Brain pericyte (primary cell): ENCODE data around the gene HSPA1A.
"Not testable (repeated sequence)": the region's sequence is repeated elsewhere in the genome, so short reads cannot be mapped to it uniquely, and the experiment has no call there.

Source experiments
- DNase-seq: peaks from one replicate; pipeline ENCODE4 v3.0.0-alpha.2; 2012; ENCODE audit warnings: low read depth, low spot score

Gene HSPA1A

DNA sequence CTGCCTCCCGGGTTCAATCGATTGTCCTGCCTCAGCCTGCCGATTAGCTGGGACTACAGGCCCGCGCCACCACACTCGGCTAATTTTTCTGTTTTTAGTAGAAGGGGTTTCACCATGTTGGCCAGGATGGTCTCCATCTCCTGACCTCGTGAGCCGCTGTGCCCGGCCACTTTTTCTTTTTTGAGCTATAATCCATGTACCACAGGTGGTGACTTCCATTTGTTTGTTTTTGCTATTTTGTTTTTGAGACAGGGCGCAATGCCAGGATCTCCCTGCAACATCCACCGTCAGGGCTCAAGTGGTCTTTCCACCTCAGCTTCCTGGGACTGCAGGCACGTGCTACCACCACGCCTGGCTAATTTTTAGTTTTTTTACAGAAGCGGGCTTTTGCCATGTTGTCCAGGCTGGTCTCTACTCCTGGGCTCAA lies 20.7 kb downstream of the HSPA1A start:
- DNase-seq = no peak

DNA sequence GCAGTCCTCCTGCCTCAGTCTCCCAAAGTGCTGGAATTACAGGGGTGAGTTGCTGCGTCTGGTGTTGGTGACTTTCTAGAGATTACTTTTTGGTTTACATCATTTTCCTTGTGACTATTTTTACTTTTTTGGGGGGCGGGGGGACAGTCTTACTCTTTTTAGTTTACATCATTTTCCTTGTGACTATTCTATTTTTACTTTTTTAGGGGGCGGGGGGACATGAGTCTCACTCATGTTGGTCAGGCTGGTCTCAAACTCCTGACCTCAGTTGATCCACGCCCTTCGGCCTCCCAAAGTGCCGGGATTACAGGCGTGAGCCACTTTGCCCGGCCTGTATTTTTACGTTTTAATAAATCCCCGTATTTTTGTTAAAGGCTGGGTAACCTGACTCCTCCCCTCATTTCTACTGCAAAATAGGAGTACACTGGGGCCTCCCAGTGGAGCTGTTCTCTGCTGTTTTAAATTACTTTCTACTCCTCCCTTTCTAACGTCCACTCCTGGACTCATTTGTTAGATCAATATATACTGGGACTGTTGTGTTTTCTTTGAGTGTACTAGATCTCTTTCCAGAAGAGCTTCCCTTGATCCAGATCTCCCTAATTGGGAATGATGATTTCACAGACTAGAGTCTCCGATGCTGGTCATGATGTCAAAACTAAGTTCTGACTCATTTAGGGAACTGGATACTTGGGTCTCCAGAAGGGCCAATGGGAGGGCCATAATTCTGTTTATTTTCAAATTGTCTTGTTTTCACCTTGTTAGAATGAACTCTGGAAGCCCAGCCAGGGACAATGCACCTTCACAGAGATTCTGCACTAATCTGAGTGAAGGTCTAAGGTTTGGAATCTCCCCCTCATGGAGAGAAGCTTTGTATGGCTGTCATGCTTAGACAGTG lies 21.4 kb downstream of the HSPA1A start:
- no peak for DNase-seq

DNA sequence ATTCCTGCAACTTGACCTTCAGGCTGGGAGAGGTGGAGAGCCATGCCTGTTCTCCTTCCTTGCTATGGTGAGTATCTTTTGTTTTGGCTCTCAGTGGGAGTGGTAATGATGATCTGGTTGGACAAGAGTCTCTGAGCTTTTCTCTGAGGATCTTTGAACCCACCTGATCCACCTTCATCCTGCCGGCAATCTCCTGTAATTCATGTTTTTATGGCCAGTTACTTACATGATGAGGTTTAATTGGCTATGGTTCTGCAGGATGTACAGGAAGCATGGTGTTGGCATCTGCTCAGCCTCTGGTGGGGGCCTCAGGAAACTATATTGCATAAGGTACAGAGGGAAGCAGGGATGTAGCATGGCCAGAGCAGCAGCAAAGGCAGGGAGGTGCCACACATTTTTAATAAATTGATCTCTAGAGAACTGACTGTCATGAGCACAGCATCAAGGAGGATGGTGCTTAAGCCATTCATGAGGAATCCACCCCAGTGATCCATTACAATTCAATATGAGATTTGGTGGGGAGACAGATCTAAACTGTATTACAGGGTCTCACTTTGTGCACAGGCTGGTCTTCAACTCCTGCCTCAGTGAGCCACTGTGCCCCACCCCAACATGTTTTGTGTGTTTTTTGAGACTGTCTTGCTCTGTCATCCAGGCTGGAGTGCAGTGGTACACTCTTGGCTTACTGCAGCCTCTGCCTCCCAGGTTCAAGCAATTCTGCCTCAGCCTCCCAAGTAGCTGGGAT lies 22.2 kb downstream of the HSPA1A start:
- DNase-seq = no peak

DNA sequence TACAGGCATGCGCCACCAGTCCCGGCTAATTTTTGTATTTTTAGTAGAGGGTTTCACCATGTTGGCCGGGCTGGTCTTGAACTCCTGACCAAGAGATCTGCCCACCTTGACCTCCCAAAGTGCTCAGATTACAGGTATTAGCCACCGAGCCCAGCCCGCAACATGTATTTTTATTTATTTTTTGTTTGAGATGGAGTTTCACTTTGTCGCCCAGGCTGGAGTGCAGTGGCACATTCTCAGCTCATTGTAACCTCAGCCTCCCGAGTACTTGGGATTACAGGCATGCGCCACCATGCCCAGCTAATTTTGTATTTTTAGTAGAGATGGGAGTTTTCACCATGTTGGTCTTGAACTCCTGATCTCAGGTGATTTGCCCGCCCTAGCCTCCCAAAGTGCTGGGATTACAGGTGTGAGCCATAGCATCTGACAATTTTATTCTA lies 22.8 kb downstream of the HSPA1A start:
- DNase-seq = not testable (repeated sequence)

DNA sequence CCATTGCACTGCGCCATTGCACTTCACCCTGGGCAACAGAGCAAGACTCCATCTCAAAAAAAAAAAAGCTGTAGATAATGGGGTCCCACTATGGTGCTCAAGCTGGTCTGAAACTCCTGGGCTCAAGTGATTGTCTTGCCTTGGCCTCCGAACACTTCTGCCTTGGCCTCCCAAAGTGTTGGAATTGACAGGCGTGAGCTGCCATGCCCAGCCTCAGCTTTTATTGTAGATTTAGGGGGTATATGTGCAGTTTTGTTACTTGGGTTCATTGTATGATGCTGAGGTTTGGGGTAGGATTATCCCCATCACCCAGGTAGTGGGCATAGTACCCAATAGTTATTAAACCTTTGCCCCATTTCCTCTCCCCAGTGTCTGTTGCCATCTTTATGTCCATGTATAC lies 23.6 kb downstream of the HSPA1A start:
- no peak for DNase-seq

DNA sequence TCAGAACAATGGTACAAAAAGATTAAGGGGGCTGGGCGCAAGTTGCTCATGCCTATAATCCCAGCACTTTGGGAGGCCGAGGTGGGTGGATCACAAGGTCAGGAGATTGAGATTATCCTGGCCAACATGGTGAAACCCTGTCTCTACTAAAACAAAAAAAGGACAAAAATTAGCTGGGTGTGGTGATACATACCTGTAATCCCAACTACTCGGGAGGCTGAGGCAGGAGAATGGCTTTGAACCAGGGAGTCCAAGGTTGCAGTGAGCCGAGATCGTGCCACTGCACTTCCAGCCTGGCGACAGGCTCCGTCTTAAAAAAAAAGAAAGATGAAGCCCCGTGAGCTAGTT lies 24.4 kb downstream of the HSPA1A start:
- DNase-seq = not testable (repeated sequence)

DNA sequence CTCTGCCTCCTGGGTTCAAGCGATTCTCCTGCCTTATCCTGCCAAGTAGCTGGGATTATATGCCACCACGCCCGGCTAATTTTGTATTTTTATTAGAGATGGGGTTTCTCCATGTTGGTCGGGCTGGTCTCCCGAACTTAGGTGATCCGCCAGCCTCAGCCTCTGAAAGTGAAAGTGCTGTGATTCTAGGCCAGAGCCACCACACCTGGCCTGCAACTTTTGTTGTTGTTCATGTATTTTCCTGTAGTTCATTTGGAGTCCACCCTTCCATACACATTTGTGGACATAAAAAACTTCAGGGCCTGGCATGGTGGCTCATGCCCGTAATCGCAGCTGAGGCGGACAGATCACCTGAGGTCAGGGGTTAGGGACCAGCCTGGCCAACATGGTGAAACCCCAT lies 26.7 kb downstream of the HSPA1A start:
- no peak for DNase-seq

DNA sequence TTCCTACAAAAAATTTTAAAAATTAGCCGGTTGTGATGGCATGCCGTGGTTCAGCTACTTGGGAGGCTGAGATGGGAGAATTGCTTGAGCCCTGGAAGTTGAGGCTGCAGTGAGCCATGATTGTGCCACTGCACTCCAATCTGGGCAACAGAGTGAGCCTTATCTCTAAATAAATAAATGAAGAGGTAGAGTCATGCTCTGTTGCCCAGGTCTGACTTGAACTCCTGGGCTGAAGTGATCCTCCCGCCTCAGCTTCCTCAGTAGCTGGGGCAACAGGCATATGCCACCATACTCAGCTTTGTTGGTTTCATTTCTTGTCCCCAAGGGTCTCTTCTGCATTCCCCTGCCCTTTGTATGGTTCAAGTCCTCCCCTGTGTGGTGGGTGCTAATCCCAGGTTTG lies 29.2 kb downstream of the HSPA1A start:
- DNase-seq = no peak

DNA sequence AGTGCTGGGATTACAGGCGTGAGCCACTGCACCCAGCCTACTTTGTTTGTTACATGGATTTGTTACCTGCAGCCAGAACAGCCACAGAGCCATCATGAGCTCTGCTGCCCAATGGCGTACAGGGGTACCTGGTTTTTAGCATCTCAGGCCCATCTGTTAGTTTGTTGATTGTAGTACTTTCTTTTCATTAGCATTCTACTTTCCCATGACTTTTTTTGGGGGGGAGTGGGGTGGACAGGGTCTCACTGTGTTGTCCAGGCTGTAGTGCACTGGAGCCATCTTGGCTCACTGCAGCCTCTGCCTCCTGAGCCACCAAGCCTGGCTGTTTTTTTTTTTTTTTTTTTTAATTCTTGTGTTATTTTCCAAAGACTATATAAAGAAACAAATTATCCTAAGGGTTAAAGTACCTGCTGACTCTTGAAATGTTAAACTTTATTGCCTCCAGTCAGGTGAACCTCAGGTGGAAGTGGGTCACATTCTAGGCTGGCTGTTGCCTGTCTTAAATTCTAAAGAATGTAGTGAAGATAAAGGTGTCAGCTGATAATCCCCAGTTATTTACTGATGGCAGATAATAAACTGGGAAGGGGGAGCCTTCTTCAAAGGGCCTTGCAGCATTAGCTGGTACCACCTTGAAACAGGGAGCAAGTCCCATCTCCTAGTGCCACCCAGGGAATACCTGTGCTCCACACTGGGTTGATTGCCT lies 32.1 kb downstream of the HSPA1A start:
- DNase-seq = no peak

DNA sequence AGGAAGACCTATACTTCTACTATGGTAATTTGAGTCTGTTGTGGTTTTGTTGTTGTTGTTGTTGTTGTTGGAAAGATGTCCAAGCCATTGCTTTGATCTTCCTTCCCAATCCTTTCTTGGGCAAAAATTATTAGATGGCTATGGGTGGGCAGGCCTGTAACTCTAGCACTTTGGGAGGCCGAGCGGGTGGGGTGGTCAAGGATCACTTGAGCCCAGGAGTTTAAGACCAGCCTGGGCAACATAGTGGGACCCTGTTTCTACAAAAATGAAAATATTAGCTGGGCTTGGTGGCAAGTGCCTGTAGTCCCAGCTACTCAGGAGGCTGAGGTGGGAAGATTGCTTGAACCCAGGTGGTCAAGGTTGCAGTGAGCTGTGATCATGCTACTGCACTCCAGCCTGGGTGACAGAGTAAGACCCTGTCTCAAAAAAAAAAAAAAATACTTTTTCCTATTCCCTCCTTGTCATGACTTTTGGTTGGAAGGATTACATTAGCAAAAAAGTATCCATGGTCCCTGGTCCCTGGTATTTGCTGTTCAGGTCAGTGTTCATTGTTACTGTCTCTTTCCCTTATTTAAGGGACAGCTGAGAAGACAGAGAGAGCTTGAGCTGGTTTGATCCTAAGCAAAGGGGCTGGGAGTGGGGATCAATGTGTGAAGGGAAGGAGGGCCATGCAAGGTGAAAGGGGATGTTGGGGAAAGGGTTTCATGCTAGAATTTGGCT lies 35.6 kb downstream of the HSPA1A start:
- DNase-seq = no peak

DNA sequence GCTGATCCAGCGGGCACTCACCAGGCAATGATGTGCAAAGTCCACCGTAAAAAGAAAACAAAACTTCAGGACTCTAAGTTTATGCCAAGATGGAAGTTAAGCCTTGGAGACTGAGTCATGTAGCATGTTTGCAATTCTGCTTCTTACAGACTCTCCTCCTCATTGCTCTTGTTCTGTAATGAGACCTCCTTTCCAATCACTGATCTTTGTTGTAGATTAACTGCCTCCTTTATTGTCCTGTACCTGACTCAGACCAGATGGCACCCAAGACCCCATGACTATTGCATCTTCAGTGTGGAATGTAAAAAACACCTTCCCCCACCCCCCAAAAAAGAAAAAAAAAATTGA lies 36.1 kb downstream of the HSPA1A start:
- no peak for DNase-seq

DNA sequence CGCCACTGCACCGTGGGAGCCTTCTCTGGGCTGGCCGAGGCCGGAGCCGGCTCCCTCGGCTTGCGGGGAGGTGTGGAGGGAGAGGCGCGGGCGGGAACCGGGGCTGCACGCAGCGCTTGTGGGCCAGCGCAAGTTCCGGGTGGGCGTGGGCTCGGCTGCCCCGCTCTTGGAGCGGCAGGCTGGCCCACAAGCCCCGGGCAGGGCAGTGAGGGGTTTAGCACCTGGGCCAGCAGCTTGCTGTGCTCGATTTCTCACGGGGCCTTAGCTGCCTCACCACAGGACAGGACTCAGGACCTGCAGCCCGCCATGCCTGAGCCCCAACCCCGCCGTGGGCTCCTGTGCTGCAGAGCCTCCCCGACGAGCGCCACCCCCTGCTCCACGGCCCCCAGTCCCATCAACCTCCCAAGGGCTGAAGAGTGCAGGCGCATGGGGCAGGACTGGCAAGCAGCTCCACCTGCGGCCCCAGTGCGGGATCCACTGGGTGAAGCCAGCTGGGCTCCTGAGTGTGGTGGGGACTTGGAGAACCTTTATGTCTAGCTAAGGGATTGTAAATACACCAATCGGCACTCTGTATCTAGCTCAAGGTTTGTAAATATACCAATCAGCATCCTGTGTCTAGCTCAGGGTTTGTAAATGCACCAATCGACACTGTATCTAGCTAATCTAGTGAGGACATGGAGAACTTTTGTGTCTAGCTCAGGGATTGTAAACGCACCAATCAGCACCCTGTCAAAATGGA lies 36.8 kb downstream of the HSPA1A start:
- not testable (repeated sequence) for DNase-seq

DNA sequence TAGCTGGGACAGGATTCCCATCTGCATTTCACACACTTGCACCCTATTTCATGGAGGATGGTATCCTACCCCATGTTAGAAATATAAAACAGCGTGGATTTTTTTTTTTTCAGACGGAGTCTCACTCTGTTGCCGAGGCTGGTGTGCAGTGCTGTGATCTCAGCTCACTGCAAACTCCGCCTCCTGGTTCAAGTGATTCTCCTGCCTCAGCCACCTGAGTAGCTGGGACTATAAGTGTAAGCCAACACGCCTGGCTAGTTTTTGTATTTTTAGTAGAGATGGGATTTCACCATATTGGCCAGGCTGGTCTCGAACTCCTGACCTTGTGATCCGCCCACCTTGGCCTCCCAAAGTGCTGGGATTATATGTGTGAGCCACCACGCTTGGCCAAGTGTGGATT lies 42.4 kb downstream of the HSPA1A start:
- DNase-seq = not testable (repeated sequence)

DNA sequence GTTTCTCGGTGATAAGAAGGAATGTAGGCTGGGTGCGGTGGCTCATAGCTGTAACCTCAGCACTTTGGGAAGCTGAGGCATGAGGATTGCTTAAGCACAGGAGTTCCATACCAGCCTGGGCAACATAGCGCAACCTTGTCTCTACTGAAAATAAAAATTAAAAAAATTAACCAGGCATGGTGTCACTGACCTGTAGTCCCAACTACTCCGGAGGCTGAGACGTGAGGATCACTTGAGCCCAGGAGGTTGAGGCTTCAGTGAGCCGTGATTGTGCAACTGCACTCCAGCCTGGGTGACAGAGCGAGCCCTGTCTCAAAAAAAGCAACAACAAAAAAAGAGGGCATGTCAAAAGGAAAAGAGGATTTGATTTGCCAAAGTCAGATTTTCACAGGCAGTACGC lies 43.4 kb downstream of the HSPA1A start:
- no peak for DNase-seq

DNA sequence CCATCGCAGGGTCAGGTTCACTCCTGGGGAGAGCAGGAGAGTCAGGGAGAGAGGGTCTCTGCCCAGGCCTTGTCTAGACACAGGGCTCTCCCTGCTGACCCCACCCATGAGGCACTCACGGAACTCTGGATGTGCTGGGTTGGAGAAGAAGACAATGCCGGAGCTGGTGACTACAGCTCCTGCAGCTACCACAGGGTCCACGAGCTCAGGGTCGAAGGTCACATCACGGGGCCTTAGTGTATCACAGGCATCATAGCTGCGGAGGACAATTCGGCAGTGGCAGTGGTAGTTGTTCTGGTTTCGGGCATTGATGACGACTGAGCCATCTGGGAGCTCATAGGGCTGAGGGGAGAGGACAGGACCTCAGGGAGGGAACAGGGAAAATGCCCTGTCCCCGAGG lies 44.6 kb downstream of the HSPA1A start:
- no peak for DNase-seq

DNA sequence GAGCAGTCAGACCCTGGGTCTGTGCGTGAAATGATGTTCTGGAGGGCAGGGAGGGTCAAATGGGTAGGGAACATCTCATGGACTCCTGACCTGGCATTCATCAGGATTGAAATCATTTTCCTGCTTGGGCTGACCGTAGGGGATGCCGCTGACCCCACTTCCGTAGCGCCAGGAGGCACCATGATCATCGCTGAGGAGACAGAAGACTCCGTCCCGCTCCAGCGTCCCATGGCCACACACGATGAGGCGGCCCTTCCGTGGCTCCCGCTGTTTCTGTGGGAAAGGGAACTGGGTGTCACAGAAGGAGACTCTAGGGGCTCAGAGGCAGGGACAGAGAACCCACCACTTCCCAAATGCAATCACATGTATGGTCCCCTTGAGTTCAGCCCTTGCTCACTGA lies 45.0 kb downstream of the HSPA1A start:
- DNase-seq = no peak

DNA sequence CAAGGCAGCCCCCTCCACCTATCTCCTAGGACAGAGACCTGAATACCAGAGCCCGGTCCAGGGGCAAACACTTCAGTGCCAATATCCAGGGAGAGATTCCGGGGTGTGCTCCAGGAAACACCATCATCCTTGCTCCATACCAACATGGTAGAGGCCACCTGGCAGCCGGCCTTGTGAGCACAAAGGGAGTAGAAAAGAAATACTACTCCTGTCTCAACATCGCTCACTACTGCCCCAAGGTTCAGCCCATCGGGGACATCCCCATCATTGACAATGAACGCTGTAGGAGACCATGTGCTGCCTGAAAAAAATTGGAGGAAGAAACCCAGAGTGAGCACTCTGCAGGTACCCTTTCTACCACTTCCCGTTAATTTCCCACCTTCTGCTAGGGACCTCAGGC lies 45.8 kb downstream of the HSPA1A start:
- DNase-seq = no peak

DNA sequence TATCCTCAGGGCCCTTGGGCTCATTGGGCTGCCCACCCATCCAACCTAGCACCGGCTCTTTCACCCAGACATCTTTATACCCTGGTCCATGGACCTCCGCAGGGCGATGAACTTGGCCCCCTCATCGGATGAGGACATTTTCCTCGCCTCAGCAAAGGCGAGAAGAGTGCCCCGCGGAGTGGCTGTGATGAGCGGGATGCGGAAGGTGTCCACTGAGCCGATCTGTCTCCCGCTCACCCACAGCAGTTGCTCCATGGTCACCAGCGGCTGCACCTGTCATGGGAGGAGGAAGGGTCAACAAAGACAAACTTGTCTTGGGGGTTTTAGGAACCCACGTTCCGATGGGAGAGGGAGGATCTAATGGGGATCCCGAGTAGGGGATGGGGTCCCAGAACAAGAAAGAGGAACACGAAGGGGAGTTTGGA lies 46.6 kb downstream of the HSPA1A start:
- DNase-seq = no peak

DNA sequence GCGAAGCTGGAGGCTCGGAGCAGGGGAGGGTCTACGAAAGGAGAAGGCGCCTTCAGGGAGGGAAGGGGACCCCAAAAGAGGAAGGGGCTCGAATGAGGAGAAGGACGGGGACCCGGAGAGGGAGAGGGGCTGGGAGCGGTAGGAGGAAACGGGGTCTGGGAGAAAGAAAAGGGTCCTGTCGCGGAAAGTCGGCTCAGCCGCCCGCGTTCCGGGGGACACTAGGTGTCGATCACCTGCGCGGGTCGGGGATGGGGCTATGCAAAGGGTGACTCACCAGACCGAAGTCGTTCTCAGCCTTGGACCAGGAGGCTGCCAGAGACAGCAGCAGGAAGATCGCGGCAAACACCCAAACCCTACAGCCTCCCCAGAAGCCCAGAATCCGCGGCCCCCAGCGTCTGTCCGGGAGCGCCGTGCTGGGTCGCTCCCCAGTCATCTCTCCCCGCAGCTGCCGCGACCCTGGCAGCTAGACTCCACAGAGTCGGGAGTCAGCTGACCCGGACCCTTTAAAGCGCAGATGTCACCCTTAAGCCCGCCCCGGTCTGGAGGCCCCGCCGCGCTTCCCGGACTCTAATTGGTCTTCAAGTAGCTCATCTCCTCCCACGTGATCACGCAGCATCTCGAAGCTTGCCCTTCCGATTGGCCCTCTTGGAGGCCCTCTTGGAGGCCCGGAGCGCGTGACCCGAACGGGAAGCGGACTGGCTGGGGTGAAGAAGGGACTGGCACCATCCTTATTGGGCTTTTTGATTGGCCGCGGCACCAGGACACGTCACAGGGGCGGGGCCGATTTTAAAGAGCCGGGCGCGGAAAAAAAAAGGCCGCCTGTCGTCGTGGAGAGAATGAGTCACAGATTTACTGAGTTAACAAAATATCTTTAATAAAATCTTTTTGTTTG lies 47.2 kb downstream of the HSPA1A start, which contains the start of gene NEU1:
NEU1 (minus strand) TSS at position 478 of the 892 bp plus-strand sequence; CDS start at position 433, 45 bp downstream.
- peak; percentile 100 for DNase-seq

DNA sequence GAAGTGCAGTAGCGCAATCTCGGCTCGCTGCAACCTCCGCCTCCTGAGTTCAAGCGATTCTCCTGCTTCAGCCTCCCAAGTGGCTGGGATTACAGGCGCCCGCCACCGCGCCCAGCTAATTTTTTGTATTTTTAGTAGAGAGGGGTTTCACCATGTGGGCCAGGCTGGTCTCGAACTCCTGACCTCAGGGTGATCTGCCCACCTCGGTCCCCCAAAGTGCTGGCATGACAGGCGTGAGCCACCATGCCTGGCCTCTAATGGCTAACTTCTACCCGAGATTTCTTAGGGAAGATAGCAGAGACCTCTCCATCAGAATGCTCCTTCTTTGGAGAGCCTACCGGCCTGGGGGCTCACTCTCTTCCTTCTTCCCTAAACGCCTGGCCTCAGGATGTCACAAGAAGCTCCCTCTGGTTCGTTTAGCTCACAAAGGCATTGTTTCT lies 48.8 kb downstream of the HSPA1A start:
- DNase-seq = not testable (repeated sequence)
